ENCODE measurements around the gene POLN.

- TF ChIP-seq CTCF (optimal IDR thresholded peaks at IDR 0.05 in 1 of 3, IDR thresholded peaks at IDR 0.05 in 1 of 3, conservative IDR thresholded peaks at IDR 0.05 in 1 of 3; ENCODE audit: extremely low read depth in 1 of 3, insufficient read depth in 2 of 3, low read length in 3 of 3) (no peak), EZH2 (IDR thresholded peaks at IDR 0.05; ENCODE audit: low read length) (no peak)
These were observed 19.4 kb upstream of the POLN start for GRCh38 chr4:2261110-2261852.

Data from keratinocyte (primary cell).